HepG2 (cell line): ENCODE results near the gene PKLR. TPM values are rescaled to one million over a fixed set of nuclear protein-coding genes. Genes with fewer than 3 reads are reported as not detected.

Experiments
- ATF2 ChIP-seq: sonication (generic); formaldehyde crosslinking; IDR thresholded peaks from 2 replicates; pipeline ENCODE4 v1.4.0; 2020; ENCODE audit warnings: missing genetic modification reagents
- CREM ChIP-seq, 2 experiments: sonication (generic) in 1 of 2; formaldehyde crosslinking in 1 of 2; IDR thresholded peaks; 2 replicates each; pipeline versions ENCODE4 v1.4.0 to v1.6.1; 2016 to 2020; ENCODE audit warnings: antibody characterized with exemption in 1 of 2, mild to moderate bottlenecking in 1 of 2, missing genetic modification reagents in 1 of 2
- CTCF ChIP-seq: sonication (generic); formaldehyde crosslinking; IDR thresholded peaks from 2 replicates; pipeline ENCODE4 v1.5.0; 2020; ENCODE audit warnings: mild to moderate bottlenecking, missing genetic modification reagents, moderate library complexity
- GATA4 ChIP-seq: sonication (generic); IDR thresholded peaks from 2 replicates; pipeline ENCODE4 v1.6.1; 2016; ENCODE audit warnings: antibody characterized with exemption, low read depth, borderline replicate concordance
- GATAD2A ChIP-seq: IDR thresholded peaks from 2 replicates; pipeline ENCODE4 v1.6.1; 2016
- KLF13 ChIP-seq: sonication (generic); formaldehyde crosslinking; IDR thresholded peaks from 2 replicates; pipeline ENCODE4 v1.4.0; 2020; ENCODE audit warnings: mild to moderate bottlenecking, missing genetic modification reagents
- LCORL ChIP-seq, 2 experiments: fragments of 450-650 bp in 1 of 2; sonication (generic) in 1 of 2; formaldehyde crosslinking in 1 of 2; IDR thresholded peaks; 2 replicates each; pipeline versions ENCODE4 v1.5.0 to v1.6.1; 2017 to 2020; ENCODE audit warnings: antibody characterized with exemption in 1 of 2, missing genetic modification reagents in 1 of 2
- NFKBIZ ChIP-seq: IDR thresholded peaks from 2 replicates; pipeline ENCODE4 v1.6.1; 2018; ENCODE audit warnings: missing genetic modification reagents, missing compliant biosample characterization
- SETDB1 ChIP-seq: sonication (generic); formaldehyde crosslinking; IDR thresholded peaks from 2 replicates; pipeline ENCODE4 v1.5.1; 2020; ENCODE audit warnings: missing genetic modification reagents, mild to moderate bottlenecking, borderline replicate concordance
- ZBTB49 ChIP-seq: sonication (generic); formaldehyde crosslinking; IDR thresholded peaks from 2 replicates; pipeline ENCODE4 v1.4.0; 2020; ENCODE audit warnings: missing genetic modification reagents, borderline replicate concordance
- ZBTB7B ChIP-seq: sonication (generic); formaldehyde crosslinking; IDR thresholded peaks from 2 replicates; pipeline ENCODE4 v1.4.0; 2020; ENCODE audit warnings: missing genetic modification reagents
- ZNF234 ChIP-seq: sonication (generic); formaldehyde crosslinking; conservative IDR thresholded peaks from 2 replicates; pipeline ENCODE4 v1.5.1; 2020; ENCODE audit warnings: mild to moderate bottlenecking, missing genetic modification reagents
- ZNF24 ChIP-seq: fragments of 450-650 bp; IDR thresholded peaks from 2 replicates; pipeline ENCODE4 v1.6.1; 2017; ENCODE audit warnings: antibody characterized with exemption, mild to moderate bottlenecking
- ZNF484 ChIP-seq: sonication (generic); formaldehyde crosslinking; IDR thresholded peaks from 2 replicates; pipeline ENCODE4 v1.5.1; 2020; ENCODE audit warnings: mild to moderate bottlenecking, low read depth, missing genetic modification reagents, borderline replicate concordance
- ZSCAN21 ChIP-seq: sonication (generic); formaldehyde crosslinking; IDR thresholded peaks from 2 replicates; pipeline ENCODE4 v1.8.0; 2022; ENCODE audit warnings: mild to moderate bottlenecking, missing genetic modification reagents, moderate library complexity, borderline replicate concordance
- polyA plus RNA-seq, 8 experiments: library from polyadenylated mRNA; depleted of rRNA in 3 of 8; stranded (reverse) in 7 of 8; unstranded in 1 of 8; fragments of >200 nt; fragmentation: Illumina TruSeq in 4 of 8; extraction: Trizol in 4 of 8; gene quantifications; 2 replicates each; pipeline versions ENCODE4 v1.2.1 to v1.2.3, GENCODE V29; 2011 to 2016; ENCODE audit warnings: low read depth in 4 of 8, missing spikeins in 1 of 8, mixed read lengths in 1 of 8; ENCODE audit not compliant: insufficient read depth in 1 of 8
- total RNA-seq, 5 experiments: library from RNA; depleted of rRNA; stranded (reverse); fragments of >200 nt; fragmentation: Illumina TruSeq; extraction: Trizol; gene quantifications; 2 replicates each; pipeline ENCODE4 v1.2.3, GENCODE V29; 2016; ENCODE audit warnings: low read depth in 1 of 5
- TF ChIP-seq, protein P1 (sequence below): sonication (generic); formaldehyde crosslinking; IDR thresholded peaks from 2 replicates; pipeline ENCODE4 v1.4.0; 2020; ENCODE audit warnings: missing genetic modification reagents; ENCODE audit errors: not compliant biosample characterization
- TF ChIP-seq, protein P2 (sequence below): sonication (generic); formaldehyde crosslinking; IDR thresholded peaks from 2 replicates; pipeline ENCODE4 v1.5.1; 2020; ENCODE audit warnings: missing genetic modification reagents, mild to moderate bottlenecking, borderline replicate concordance
- TF ChIP-seq, protein P3 (sequence below): sonication (generic); formaldehyde crosslinking; IDR thresholded peaks from 2 replicates; pipeline ENCODE4 v1.8.0; 2022; ENCODE audit warnings: low read depth, missing genetic modification reagents

Gene PKLR
- total and polyA plus RNA-seq, 2 of the 13 experiments (the other 11 are each of a cell fraction or from before 2014, with no cell fraction given), result 10.3 to 29.3 TPM

DNA sequence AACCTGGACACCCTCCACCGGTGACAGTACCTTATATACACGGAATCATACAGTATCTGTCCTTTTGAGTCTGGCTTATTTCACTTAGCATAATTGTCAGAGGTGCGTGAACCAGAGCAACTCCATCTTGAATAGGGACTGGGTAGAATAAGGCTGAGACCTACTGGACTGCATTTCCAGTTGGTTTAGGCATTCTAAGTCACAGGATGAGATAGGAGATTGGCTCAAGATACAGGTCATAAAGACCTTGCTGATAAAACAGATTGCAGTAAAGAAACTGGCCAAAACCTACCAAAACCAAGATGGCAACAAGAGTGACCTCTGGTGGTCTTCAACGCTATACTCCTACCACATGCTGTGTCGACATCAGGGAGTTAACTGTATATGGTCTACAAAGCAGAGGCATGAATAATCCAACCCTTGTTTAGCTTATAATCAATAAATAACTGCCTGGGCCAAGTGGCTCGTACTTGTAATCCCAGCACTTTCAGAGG, 6.1 kb upstream of the PKLR start (continued):
- TF ChIP-seq, protein P1, sequence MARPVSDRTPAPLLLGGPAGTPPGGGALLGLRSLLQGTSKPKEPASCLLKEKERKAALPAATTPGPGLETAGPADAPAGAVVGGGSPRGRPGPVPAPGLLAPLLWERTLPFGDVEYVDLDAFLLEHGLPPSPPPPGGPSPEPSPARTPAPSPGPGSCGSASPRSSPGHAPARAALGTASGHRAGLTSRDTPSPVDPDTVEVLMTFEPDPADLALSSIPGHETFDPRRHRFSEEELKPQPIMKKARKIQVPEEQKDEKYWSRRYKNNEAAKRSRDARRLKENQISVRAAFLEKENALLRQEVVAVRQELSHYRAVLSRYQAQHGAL (CRISPR knock-in tag), result no peak
- no peak for TF ChIP-seq CREM (IDR thresholded peaks at IDR 0.05)
- TF ChIP-seq CREM (CRISPR knock-in tag; IDR thresholded peaks at IDR 0.05), result no peak
- no peak for TF ChIP-seq NFKBIZ
- TF ChIP-seq ZBTB7B, result 0 out of 2 replicates have a peak, but pooled peaks have one; percentile 30
- TF ChIP-seq, protein P2, sequence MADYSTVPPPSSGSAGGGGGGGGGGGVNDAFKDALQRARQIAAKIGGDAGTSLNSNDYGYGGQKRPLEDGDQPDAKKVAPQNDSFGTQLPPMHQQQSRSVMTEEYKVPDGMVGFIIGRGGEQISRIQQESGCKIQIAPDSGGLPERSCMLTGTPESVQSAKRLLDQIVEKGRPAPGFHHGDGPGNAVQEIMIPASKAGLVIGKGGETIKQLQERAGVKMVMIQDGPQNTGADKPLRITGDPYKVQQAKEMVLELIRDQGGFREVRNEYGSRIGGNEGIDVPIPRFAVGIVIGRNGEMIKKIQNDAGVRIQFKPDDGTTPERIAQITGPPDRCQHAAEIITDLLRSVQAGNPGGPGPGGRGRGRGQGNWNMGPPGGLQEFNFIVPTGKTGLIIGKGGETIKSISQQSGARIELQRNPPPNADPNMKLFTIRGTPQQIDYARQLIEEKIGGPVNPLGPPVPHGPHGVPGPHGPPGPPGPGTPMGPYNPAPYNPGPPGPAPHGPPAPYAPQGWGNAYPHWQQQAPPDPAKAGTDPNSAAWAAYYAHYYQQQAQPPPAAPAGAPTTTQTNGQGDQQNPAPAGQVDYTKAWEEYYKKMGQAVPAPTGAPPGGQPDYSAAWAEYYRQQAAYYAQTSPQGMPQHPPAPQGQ (CRISPR knock-in tag), result no peak
- peak; percentile 46; the same call in 1 of the 2 replicates for TF ChIP-seq ZNF24
- peak; percentile 54 for TF ChIP-seq GATAD2A (CRISPR knock-in tag)
- no peak for TF ChIP-seq ZNF234 (CRISPR knock-in tag)
- TF ChIP-seq ZNF484 (CRISPR knock-in tag), result no peak
- 0 out of 2 replicates have a peak, but pooled peaks have one; percentile 23 for TF ChIP-seq ZSCAN21 (CRISPR knock-in tag)
- TF ChIP-seq, protein P3, sequence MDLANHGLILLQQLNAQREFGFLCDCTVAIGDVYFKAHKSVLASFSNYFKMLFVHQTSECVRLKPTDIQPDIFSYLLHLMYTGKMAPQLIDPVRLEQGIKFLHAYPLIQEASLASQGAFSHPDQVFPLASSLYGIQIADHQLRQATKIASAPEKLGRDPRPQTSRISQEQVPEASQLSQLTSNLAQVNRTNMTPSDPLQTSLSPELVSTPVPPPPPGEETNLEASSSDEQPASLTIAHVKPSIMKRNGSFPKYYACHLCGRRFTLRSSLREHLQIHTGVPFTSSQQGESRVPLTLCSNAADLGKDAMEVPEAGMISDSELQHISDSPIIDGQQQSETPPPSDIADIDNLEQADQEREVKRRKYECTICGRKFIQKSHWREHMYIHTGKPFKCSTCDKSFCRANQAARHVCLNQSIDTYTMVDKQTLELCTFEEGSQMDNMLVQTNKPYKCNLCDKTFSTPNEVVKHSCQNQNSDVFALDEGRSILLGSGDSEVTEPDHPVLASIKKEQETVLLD (CRISPR knock-in tag), result no peak
- TF ChIP-seq GATA4, result no peak
- TF ChIP-seq CTCF, result peak; percentile 86
- TF ChIP-seq LCORL (IDR thresholded peaks at IDR 0.05), result no peak
- peak; percentile 56; the same call in 1 of the 2 replicates for TF ChIP-seq LCORL (CRISPR knock-in tag; IDR thresholded peaks at IDR 0.05)
- no peak for TF ChIP-seq ZBTB49 (CRISPR knock-in tag)
- no peak for TF ChIP-seq SETDB1
- TF ChIP-seq KLF13, result no peak
- TF ChIP-seq ATF2 (CRISPR knock-in tag), result 0 out of 2 replicates have a peak, but pooled peaks have one; percentile 27
